HG03442 (cell line): ENCODE data around the gene UBXN7.
"Not testable (repeated sequence)": the region's sequence is repeated elsewhere in the genome, so short reads cannot be mapped to it uniquely, and the experiment has no call there.

ENCODE experiments used
- ATAC-seq: cut with Tn5 transposase; IDR thresholded peaks from one replicate; pipeline ENCODE4 v1.9.1; 2021; ENCODE audit warnings: mild to moderate bottlenecking, moderate library complexity; ENCODE audit not compliant: unreplicated experiment

Gene UBXN7

GRCh38 chr3:196320137-196320536 lies 112.1 kb downstream of the UBXN7 start:
- no peak for ATAC-seq

DNA sequence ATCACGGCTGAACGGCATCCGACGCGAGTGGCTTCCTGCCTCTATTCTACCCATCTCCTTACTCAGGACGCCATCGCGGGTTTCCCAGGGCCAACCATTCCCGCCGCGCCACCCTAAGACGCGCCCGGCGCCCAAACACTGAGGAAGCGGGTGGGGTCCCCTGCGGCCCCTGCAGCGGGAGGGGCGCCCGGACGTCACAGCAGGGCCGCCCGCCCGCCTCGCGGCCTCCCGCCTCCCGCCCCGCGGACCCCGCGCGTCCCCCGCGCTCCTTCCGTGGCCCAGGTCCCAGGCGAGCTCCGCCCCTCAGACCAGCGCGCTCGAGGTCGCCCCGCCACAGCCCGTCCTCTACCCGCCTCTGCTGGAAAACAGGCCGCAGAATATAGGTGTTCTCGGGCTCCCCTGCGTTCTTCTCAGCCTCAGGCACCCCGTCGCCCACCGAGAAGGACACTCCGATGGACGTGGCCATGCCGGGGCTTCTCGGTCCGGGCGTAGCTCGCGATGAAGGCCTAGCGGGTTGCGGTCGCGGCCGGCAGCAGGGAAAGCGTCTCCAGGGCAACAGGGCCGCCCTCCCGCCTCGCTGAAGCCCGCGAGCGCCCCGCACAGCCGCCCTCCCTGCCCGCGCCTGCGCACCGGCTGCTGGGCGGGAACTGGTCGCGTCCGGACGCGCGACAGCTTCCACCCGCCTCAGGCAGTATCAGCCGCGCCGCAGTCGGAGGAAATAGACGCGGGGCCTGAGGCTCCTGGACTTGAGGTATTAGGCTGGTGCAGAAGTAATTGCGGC lies 114.3 kb downstream of the UBXN7 start, which contains the start of gene DYNLT2B:
Gene DYNLT2B (minus strand): TSS at position 554 of the 781 bp plus-strand sequence. CDS start 88 bp downstream, at position 466.
- peak; percentile 83 for ATAC-seq

DNA sequence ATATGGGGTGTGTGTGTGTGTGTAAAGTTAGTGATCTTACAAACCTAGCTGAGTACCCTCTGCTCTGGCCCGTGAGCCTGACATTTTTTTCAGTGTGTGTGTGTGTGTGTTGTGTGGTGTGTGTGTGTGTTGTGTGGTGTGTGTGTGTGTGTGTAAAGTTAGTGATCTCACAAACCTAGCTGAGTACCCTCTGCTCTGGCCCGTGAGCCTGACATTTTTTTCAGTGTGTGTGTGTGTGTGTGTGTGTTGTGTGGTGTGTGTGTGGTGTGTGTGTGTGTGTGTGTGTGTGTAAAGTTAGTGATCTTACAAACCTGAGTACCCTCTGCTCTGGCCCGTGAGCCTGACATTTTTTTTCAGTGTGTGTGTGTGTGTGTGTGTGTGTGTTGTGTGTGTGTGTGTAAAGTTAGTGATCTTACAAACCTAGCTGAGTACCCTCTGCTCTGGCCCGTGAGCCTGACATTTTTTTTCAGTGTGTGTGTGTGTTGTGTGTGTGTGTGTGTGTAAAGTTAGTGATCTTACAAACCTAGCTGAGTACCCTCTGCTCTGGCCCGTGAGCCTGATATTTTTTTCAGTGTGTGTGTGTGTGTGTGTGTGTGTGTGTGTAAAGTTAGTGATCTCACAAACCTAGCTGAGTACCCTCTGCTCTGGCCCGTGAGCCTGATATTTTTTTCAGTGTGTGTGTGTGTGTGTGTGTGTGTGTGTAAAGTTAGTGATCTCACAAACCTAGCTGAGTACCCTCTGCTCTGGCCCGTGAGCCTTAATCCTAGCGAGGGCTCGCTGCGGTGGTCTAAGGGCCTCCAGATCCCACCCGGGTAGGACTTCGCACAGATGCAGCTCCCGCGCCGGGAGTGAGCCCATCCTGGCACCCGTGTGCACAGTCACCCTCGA lies 115.2 kb downstream of the UBXN7 start:
- ATAC-seq, result not testable (repeated sequence)

GRCh38 chr3:196315821-196316220 lies 116.4 kb downstream of the UBXN7 start:
- no peak for ATAC-seq

GRCh38 chr3:196314597-196314996 lies 117.6 kb downstream of the UBXN7 start:
- no peak for ATAC-seq

DNA sequence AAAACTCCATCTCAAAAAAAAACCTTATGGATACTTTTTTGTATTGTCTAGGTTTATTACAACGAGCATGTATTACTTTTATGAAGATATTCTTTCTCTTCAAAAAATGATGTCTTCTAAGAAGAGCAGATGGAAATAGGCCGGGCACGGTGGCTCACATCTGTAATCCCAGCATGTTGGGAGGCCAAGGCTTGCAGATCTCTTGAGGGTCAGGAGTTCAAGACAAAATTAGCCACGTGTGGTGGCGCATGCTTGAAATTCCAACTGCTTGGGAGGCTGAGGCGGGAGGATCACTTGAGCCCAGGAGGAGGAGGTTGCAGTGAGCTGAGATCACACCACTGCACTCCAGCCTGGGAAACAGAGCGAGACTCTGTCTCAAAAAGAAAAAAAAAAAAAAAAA lies 118.1 kb downstream of the UBXN7 start:
- not testable (repeated sequence) for ATAC-seq

- ATAC-seq, result not testable (repeated sequence)
These were observed 129.3 kb downstream of the UBXN7 start for GRCh38 chr3:196302960-196303359.

DNA sequence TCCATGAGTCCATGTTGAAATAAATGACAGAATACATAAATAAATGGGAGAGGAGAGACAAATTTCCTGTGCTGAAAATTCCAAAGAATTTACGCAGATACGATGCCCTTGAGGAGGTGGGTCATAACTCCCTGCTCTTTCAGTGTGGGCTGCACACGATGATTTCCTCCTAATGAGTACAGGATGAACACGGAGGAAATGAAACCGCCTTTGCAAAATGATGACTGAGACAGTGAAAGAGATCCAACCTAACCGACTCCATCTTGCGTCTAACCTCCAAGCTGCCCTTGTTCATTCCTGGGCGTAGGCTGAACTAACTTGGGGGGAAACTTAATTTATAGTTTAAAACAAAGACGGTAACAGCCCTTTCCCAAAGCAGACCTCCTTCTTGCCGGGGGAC lies 129.7 kb downstream of the UBXN7 start:
- not testable (repeated sequence) for ATAC-seq

GRCh38 chr3:196298521-196298920 lies 133.7 kb downstream of the UBXN7 start:
- no peak for ATAC-seq
